Smooth muscle cell of the brain vasculature (primary cell): ENCODE measurements around the gene FMNL3.

Source experiments
- DNase-seq: peaks from one replicate; pipeline ENCODE4 v3.0.0-alpha.2; 2012; ENCODE audit warnings: low read depth, low spot score

Gene FMNL3

DNA sequence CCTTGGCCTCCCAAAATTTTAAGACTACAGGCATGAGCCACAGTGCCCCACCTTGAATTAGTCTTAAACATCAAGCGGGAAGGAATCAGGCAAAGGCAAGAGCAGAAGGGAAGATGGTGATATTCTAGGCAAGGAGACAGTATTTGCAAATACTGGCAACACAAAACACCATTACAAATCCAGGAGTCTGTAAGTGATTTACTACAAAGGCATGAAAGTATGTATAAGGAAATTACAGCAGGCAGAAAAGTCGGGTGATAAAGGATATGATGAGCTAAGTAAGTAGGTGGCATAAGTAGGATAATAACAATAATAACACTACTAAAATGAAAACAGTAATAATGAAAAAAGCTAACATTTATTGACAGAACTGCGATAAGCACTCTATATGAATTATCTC, 28.5 kb downstream of the FMNL3 start:
- DNase-seq: no peak

DNA sequence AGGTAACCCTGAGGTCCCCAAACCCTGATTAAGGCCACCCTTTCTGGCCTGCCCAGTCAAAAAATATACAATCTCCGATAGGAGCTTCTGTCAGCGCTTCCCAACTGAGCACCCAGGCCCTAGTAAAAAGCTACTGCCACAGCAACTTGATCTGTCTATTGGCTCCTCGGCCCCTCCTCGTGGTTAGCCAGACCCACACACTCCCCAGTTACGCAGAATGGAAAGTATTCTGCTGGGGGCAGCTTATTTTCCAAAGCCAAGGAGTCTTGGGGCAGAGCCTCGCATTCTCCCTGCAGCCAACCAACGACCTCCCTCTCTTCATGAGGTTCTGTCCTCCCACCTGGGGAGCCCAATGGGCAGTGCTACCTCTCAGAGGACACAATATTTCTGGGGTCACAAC, 32.1 kb downstream of the FMNL3 start:
- DNase-seq: no peak

DNA sequence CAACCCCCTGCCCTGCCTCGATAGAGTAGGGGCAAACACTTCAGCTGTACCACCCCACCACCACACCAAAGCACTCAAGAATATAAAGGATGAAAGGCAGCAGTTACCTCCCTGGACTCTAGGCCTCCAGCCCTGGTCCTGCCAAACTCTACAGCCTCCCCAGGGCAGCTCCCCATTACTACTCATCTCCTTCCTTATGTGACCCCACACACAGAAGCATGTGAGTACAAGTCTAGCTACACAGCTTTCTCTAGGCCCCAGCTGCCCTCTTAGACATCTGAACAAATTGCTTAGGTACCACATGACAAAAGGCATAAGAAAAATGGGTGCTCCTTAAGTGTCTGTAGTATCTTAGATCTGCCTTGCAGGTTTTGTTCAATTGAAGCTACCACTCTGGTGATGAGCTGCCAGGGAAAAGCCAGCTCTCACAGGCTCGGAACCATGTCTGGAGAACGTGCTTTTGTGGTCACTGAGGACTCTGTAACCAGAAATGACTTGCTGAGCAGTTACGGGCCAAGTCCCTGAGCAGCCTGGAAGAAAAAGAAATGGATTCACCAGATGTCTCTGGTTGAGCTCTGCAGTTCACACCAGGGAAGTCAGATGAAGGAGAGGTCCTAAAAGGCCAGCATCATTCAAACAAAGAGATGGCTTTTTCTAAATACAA, 32.8 kb downstream of the FMNL3 start:
- DNase-seq: no peak

DNA sequence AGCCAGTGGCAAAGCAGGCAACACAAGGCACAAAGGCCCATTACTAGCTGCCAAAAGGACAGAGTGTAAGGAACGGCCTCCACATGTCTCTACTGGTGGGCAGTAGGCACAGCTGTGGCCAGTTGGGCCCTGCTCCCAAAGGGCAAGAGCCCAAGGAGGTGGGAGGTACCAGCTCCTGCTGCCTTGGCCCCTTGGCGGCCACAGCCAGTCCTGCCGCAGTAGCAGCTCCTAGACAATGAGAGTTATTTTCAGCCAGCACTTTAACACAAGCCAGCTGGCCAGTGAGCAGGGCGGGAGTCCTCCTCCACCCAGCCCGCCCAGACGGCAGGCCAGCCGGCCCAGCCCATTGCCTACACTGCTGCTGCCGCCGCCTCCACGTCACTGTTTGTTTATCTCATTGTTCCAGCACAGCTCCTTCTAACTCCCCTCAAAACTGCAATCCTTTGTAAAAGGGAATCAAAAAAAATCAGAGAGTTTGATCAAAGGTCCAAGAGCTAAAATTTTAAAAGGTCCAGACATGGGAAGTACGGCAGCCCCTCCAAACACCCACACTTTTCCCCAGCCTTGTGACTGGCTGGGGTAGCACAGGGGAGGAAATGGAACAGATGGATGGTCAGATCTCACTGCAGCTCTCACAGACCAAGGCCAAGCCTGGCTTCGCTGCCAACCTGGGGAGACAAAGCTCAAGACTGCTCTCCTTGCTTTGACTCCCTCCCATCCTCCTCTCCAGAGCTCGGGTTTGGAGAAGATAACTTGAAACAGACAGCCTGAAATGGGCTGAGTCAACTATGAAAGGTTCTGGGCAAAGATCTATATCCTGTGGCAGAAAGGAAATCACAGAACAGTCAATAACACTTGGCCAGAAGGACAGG, 33.5 kb downstream of the FMNL3 start:
- peak; percentile 74 for DNase-seq

DNA sequence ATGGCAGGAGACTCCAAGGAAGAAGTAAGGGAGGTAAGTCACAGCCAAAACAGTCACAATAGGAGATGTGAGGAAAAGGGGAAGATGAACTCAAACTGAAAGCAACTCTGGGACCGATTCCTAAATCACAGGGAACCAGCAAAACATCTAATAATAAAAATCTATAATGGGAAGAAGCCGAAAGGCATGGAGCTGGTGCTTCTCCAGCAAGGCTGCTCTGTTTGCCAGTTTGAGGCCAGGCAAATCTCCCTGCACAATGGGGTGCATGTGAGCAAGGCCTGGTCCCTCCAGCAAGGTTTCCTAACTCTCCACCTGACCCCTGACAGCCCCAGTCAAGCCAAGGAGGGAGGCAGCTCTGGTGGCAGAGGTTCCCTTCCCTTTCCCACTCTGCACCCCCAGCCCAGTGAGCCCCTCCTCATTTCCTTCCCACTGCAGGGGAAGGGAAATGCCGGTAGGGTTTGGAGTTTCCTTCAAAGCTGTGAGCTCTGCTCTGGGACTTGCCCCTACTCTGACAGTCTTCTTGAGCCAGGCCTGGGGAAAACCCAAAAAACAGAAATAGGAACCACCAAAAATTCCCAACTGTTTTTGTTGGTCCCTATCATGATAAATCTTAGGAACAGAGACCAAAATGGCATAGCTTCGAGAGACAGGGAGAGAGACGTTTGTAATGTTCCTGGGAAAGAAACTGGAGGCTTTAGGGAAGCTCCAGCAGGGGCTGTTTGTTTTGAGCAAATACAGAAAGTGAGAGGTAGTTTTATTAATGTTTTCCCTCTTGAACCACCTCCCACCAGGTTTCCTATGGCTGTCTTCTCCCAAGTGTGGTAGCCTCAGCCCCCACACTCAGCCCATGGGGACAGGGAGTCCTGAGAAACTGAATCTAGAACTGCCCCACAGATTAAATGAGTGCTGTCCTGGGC, 34.6 kb downstream of the FMNL3 start:
- no peak for DNase-seq

DNA sequence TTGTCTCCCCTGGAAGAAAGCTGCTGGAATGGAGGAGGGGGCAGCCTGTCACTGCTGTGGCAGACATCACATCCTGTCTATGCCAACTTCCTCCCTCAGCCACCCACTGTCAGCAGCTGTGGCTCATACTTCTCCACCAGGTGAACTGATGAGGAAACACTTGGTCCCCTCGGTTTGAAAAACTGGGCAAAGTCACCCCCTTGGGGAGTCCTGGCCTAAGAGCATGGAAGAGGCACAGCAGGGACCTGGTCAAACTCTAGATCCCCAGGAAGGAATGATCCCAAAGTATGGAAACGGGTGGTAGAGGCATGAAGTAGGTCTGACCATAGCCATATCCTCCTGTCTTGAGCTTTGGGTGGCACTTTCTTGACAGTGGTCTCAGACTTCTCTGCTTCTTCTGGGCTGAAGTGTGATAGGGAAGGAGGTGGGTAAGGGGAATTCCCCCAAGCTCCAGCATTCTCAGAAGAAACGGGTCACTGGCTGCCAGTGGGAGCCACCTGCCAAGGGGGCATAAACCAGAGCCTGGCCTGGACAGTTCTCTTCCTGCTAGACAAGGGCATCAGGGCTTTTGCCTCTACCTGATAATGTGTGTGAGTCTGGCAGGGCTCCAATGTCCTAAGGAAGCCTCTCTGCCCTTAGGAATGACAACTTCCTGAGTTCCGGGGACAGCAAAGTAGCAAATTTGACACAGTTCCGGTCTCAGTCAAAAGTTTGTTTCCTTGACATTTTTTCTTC, 36.0 kb downstream of the FMNL3 start:
- DNase-seq: no peak

DNA sequence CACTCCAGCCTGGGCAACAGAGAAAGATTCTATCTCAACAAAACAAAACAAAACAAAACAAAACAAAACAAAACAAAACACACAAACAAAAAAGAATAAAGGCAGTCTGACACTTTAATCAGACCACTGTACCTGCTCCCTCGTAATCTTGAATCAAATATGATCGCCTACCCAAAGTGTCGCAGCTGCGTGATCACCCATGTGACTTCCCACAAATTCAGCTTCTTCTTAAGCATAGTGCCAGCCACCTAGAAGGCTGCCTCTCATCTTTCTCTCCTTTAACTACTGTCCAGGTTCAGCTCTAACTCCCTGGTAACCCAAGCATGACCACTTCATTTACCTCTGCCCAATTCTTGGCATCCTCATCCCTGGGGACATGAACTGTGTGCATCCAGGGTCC, 37.4 kb downstream of the FMNL3 start:
- no peak for DNase-seq

DNA sequence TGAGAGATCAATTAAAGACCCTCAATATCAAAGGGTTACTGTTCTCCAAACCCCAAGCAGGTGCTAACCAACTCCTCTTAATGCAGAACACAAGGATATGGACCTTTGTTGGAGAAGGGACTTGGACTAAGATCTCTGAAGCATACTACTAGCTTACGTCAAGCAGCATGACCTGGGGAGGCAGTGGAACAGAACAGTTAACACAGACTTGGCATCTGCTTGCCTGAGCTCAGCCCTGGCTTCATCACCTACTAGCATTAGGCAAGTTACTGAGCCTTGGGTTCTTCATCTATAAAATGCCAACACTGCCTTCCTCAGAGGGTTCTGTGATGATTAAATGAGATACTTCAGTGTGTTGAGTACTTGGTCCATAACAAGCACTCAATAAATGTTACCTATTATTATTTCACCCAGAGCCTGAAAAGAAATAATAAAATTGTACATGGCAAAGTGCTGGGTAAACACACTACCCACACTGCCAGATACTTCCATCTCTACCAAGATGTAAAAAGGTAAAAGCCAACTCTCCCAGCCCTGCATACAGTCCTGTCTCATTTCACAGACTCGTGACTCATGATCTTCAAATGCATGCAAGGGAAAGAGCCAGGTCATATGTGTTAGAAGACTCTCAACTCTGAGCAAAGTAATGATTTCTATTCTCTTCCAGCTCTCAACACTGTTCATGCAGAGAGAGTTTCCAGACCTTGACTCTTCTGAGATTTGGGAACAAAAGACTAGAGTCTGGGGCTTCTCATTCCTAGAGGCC, 39.7 kb downstream of the FMNL3 start:
- no peak for DNase-seq

DNA sequence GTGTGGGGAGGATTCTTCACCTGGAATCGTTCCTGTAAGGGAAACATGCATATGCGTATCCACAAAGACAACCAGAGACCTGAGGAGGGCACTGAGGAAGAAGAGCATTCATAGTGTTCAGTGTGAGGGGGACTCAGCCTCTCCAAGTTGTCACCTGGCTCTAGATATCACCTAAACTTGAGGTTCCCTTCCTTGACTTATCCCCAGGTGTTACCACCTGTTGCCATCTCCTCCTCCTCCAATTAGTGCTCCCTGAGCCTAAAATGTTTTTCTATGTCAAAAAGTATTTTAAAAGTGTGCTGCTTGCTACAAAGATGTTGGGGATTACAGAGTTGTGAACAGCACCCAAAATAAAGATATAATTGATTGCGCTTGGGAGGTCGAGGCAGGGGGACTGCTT, 41.0 kb downstream of the FMNL3 start:
- DNase-seq: no peak

DNA sequence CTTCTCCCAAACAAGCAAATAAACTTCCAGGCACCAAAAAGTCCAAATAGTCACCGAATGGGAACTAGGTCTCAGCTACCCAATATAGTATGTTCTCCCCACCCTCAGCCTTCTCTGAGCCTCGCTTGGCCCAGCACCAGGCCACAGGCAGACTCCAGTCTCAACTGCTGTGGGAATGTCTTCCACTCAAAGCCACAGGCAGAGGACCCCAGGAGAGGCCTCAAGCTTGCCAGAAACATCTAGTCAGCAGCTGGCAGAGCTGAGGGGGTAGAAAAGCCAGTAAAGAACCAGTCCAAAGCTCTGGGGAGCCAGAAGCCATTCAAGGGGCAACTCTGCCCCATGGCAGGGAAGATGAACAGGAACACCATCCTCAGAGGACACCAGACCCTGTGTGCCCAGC, 41.8 kb downstream of the FMNL3 start:
- DNase-seq: no peak

DNA sequence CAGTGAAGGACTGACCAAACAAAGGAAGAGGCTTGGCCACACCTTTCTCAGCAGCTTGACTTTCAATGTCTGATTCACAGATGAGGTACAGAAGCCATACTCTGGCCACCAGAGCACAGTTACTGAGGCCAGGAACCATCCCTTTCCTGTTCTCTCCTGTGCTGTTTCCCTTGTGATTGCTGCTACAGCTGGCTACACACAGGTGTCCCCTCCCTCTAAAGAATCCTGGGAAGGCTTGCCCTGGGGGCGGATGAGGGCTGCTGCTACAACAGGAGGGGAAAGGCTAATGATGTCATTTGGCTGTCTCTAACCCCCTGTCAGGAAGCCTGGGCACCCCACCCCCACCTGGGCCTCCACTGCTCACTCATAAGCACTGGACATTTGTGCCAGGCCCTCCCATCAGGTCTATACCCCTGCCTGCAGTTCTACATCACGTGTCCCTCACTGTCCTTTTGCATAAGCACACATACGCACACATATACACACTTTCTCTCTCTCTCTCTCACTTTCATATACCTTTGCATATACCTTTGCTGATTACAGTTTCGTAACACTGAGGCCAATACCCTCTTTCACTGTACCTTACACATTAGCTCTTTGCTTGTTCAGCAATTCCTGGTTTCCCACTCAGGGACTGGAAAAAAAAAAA, 42.5 kb downstream of the FMNL3 start:
- no peak for DNase-seq

DNA sequence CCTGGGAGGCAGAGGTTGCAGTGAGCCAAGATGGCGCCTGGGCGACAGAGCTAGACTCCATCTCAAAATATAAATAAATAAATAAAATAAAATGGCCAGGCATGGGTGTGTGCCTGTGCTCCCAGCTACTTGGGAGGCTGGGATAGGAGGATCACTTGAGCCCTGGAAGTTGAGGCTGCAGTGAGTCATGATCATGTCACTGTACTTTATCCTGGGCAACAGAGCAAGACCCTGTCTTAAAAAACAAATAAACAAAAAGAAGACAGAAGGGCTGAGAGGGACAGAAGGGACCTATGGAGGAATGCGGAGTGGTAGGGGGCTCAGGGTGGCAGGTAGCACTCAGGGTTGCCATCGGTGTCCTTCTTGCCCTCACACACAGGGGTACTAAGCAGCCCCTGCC, 43.0 kb downstream of the FMNL3 start:
- no peak for DNase-seq

DNA sequence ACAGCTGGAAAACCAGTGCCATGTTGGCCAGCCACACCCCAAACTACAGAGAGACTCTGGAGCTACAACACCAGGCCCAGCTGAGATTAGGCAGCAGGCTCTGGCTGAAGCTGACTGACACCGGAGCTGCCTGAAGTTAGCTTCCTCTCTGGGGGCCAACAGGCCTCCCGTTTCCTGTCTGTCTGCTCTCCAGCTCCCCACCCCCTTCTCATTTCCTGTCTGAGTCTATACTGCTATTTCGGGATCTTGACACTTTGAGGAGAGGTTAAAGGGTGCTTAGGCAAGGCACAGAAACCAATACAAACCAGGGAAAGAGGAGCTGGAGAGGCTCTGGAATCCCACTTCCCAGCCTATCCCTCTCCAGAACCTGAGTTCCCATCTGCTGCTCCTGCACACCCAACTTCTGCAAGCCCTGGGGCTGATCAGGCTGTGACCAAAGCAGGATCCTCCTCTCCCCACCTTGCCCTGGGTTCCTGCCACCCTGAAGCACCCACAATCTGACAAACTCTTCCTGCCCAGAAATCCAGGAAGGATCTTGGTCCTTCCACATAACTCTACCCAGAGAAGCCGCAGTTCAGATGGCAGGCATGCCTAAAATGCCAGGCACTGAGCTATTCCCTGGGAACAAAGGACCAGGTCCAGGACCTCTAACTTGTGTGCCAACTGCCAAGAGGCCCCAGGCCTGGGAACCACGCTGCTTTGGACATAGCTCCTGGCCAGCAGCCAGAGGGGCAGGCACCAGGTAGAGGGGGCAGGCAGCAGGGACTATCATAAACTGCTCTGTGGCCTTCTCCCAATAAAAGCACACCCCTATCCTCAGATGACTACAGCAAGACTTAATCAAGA, 44.0 kb downstream of the FMNL3 start:
- peak; percentile 55 for DNase-seq

DNA sequence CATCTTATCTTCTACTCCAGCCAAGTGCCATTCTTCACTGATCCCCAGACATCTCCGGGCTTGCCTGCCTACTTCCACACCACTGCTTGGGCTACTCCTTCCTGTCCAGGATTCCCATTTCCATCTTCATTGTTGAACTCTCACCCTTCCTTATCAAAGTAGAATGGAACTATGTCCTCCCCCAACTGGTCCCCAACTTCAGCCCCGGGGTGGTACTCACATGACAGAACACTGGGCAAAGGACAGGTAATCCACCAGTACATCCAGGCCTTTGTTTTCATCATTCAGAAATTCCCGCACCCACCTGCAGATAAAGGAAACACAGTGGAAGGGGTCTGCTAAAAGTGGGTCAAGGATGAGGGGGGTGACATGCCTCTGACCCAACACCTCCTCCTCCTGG, 45.5 kb downstream of the FMNL3 start:
- no peak for DNase-seq

DNA sequence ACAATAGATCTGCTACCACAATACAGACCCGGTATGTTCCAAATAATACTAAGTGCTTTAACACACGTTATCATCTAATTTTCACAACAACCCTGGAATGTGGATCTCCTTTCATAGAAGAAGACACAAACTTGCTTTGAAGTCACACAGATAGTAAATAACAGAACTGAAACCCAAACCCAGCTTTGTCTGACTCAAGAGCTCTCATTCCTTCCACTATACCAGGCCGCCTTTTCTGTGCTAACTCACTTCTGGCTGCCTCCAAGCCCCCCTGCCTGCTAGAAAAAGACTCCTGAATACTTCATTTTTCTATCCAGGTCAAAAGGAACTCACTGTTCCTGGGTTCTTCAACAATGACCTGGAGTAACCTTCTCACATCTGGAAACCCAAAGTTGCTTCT, 46.0 kb downstream of the FMNL3 start:
- DNase-seq: no peak

DNA sequence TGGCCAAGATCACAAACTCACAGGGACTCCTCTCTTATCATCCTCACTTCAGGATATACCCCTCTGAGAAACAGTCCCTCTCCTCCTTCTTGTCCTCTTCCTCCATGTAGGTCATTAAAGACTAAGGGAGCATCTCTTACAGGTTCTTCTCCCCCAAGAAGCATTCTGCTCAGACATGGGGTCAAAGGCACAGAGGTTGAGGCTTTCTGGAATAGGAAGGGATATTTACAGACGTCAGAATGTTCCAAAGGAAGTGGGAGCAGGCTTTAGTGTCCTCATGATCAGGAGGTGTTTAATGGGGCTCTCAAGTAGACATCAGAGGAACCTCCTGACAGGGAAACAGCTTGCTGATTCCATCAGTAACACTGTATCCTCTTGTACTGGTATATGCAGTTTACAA, 47.5 kb downstream of the FMNL3 start:
- DNase-seq: no peak

DNA sequence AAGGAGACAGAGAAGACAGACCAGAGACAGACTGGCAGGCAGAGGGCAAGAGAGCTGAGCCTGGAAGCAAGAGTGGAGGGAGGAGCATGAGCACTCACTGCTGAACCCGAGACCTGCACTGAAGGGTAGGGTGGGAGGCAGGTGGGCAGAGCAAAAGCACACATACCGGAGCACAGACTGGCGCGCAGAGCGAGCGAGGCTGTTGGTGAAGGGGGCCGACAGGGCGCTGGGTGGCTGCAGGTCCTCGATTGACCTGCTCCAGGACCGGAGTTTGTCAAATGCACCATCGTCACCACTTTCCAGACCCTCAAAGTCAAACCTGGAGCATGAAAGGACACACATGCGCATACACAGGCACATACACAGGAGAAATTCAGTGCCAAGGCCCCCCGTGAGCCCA, 48.9 kb downstream of the FMNL3 start:
- no peak for DNase-seq

DNA sequence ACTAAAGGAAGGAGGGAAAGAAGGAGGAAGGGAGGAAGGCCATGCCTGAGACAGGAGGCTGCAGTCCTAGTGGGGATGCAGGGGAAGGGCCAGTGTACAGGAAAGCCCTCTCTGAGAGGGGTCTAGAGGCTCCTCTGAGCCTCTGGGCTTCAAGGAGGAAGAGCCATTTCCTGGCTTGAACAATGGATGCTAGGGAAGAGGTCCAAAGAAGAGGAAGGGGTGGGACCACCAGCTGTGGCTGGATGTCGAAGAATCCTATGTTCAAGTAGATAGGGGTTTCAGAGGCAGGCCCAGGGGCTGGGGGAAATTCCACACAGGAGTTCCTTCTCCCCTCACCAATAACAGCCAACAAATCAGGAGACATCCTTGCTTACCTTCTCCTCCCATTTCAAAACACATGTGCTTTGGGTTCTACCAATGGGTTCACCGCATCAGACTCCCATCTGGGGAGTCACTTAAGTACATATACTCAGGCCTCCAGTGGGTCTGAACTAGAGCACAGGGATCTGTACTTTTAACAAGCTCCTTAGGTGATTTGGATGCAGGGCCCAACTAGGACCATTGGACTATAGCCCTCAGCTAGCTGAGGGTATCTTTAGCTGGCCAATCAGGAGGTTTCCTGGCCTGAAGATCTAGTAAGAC, 51.5 kb downstream of the FMNL3 start:
- no peak for DNase-seq

DNA sequence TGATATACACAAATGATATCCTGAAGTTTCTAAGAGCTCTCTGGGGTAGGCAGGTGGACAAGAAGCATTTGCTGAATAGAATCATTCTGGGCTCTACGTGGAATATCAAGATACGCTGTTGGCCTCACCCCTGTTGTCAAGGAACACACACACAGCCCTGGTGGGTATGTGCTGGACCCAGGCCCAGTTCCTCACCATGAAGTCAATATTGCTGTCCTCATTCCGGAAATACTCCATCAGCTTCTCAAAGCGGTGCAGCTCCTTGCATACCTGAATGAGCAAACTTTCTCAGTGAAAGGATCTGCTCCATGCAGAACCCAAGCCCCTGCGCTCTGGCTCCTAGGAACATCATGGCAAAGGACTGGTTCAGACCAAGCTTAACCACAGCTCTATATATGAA, 52.5 kb downstream of the FMNL3 start:
- no peak for DNase-seq
